ENCODE results near the gene PLA2G12B.
"Not testable (repeated sequence)": the region's sequence is repeated elsewhere in the genome, so short reads cannot be mapped to it uniquely, and the experiment has no call there.

The PLA2G12B gene

DNA sequence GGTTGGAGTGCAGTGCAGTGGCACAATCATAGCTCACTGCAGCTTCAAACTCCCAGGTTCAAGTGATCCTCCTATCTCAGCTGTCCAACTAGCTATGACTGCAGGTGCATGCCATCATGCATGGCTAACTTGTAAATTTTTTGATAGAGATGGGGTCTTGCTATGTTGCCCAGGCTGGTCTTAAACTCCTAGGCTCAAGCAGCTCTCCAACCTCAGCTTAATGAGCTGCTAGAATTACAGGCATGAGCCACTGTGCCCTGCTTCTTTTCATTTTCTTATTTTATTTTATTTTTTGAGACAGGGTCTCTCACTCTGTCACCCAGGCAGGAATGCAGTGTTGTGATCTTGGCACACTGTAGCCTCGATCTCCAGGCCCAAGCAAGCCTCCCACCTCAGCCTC is 7.6 kb downstream of the PLA2G12B start:
- H3K4me3 ChIP-seq (ENCODE audit: low read depth in 1 of 5, low read length in 5 of 5): no peak overlapping the region
- H3K27ac ChIP-seq (ENCODE audit: low read depth, low read length): no peak overlapping the region
- H3K9ac ChIP-seq (ENCODE audit: low read length in 5 of 5): no peak overlapping the region
- H3K36me3 ChIP-seq (ENCODE audit: control insufficient read depth in 5 of 5, insufficient read depth in 5 of 5, low read length in 5 of 5): no peaks in the 10 kb centered on the region
- H3K9me3 ChIP-seq (ENCODE audit: control insufficient read depth in 5 of 5, low read length in 5 of 5): no peaks in the 10 kb centered on the region
- H3K4me1 ChIP-seq (ENCODE audit: control insufficient read depth in 5 of 5, insufficient read depth in 5 of 5, low read length in 5 of 5): no peaks in the 10 kb centered on the region
- H3K27me3 ChIP-seq (ENCODE audit: control insufficient read depth in 5 of 5, insufficient read depth in 4 of 5, low read length in 5 of 5): peaks cover 0 to 4% (median 2%) of the 10 kb centered on the region in 5 donors

DNA sequence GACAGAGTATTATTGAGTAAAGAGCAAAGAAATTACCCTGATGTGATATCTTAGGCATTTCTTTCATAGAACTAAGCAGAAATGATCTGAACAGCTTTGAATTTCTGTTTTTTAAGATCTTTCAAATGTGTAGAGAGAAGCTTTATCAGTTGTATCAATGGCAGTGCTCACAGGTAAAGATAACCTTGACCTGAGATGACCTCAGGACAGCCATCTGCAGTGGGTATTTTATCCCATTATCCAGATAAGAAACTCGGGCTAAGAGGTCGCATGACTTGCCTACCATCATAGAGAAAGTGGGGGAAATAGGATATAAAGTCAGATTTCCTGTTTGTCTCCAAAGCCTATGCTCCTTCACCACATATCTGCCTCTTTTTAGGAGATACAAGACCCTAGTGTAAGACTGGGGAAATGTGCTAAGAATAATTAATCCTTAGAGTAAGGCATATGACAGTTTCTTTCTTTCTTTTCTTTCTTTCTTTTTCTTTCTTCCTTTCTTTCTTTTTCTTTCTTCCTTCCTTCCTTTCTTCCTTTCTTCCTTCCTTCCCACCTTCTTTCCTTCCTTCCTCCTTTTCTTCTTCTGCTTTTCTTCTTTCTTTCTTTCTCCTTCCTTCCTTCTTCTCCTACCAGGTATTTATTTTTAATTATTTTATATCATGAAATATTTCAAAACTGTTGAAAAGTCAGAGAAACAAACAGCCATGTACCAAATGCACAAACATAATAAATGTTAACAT is 10.9 kb downstream of the PLA2G12B start:
- no peaks in the 10 kb centered on the region for H3K9me3 ChIP-seq (ENCODE audit: control insufficient read depth in 5 of 5, low read length in 5 of 5)
- H3K9ac ChIP-seq (ENCODE audit: low read length in 5 of 5): no peak overlapping the region
- peaks cover 0 to 4% (median 0%) of the 10 kb centered on the region in 5 donors for H3K27me3 ChIP-seq (ENCODE audit: control insufficient read depth in 5 of 5, insufficient read depth in 4 of 5, low read length in 5 of 5)
- H3K36me3 ChIP-seq (ENCODE audit: control insufficient read depth in 5 of 5, insufficient read depth in 5 of 5, low read length in 5 of 5): no peaks in the 10 kb centered on the region
- H3K27ac ChIP-seq (ENCODE audit: low read depth, low read length): no peak overlapping the region
- no peaks in the 10 kb centered on the region for H3K4me1 ChIP-seq (ENCODE audit: control insufficient read depth in 5 of 5, insufficient read depth in 5 of 5, low read length in 5 of 5)
- H3K4me3 ChIP-seq (ENCODE audit: low read depth in 1 of 5, low read length in 5 of 5): no peak overlapping the region

DNA sequence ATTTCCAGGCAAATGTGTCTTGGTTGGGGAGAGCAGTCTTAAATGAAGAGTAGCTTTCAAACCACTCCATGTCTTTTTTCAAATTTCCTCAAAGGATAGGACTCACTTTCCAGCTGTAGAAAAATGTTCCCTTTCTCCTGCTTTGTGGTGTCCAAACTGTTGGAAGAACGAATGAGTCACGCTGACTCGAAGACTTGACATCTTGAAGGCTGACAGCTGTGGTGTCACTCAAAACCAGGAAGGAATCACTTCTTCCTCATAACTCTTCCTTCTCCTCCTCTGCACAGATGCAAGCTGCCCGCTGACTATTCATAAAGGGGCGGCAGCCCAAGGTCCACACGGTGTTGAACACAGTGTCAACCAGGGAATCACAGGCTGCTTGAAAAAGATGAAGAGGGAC is 19.2 kb downstream of the PLA2G12B start:
- H3K36me3 ChIP-seq (ENCODE audit: control insufficient read depth in 5 of 5, insufficient read depth in 5 of 5, low read length in 5 of 5): no peaks in the 10 kb centered on the region
- no peak overlapping the region for H3K9ac ChIP-seq (ENCODE audit: low read length in 5 of 5)
- H3K4me3 ChIP-seq (ENCODE audit: low read depth in 1 of 5, low read length in 5 of 5): no peak overlapping the region
- no peaks in the 10 kb centered on the region for H3K9me3 ChIP-seq (ENCODE audit: control insufficient read depth in 5 of 5, low read length in 5 of 5)
- no peaks in the 10 kb centered on the region for H3K27me3 ChIP-seq (ENCODE audit: control insufficient read depth in 5 of 5, insufficient read depth in 4 of 5, low read length in 5 of 5)
- H3K4me1 ChIP-seq (ENCODE audit: control insufficient read depth in 5 of 5, insufficient read depth in 5 of 5, low read length in 5 of 5): no peaks in the 10 kb centered on the region
- H3K27ac ChIP-seq (ENCODE audit: low read depth, low read length): no peak overlapping the region

DNA sequence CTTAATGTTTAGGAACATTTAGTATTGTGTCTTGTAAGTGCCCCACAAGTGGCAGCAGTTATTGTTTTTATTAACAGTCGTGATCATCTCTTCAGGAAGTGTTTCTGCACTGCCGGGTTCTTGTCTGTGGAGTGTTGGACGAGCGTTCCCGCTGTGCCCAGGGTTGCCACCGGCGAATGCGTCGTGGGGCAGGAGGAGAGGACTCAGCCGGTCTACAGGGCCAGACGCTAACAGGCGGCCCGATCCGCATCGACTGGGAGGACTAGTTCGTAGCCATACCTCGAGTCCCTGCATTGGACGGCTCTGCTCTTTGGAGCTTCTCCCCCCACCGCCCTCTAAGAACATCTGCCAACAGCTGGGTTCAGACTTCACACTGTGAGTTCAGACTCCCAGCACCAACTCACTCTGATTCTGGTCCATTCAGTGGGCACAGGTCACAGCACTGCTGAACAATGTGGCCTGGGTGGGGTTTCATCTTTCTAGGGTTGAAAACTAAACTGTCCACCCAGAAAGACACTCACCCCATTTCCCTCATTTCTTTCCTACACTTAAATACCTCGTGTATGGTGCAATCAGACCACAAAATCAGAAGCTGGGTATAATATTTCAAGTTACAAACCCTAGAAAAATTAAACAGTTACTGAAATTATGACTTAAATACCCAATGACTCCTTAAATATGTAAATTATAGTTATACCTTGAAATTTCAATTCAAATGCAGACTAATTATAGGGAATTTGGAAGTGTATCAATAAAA is 22.2 kb downstream of the PLA2G12B start:
- no peaks in the 10 kb centered on the region for H3K27me3 ChIP-seq (ENCODE audit: control insufficient read depth in 5 of 5, insufficient read depth in 4 of 5, low read length in 5 of 5)
- H3K9ac ChIP-seq (ENCODE audit: low read length in 5 of 5): no peak overlapping the region
- H3K4me1 ChIP-seq (ENCODE audit: control insufficient read depth in 5 of 5, insufficient read depth in 5 of 5, low read length in 5 of 5): no peaks in the 10 kb centered on the region
- H3K9me3 ChIP-seq (ENCODE audit: control insufficient read depth in 5 of 5, low read length in 5 of 5): no peaks in the 10 kb centered on the region
- no peaks in the 10 kb centered on the region for H3K36me3 ChIP-seq (ENCODE audit: control insufficient read depth in 5 of 5, insufficient read depth in 5 of 5, low read length in 5 of 5)
- no peak overlapping the region for H3K4me3 ChIP-seq (ENCODE audit: low read depth in 1 of 5, low read length in 5 of 5)
- no peak overlapping the region for H3K27ac ChIP-seq (ENCODE audit: low read depth, low read length)

GRCh38 chr10:72930276-72930675 is 24.3 kb downstream of the PLA2G12B start:
- H3K27me3 ChIP-seq (ENCODE audit: control insufficient read depth in 5 of 5, insufficient read depth in 4 of 5, low read length in 5 of 5): no peaks in the 10 kb centered on the region
- H3K9me3 ChIP-seq (ENCODE audit: control insufficient read depth in 5 of 5, low read length in 5 of 5): no peaks in the 10 kb centered on the region
- no peaks in the 10 kb centered on the region for H3K36me3 ChIP-seq (ENCODE audit: control insufficient read depth in 5 of 5, insufficient read depth in 5 of 5, low read length in 5 of 5)
- no peak overlapping the region for H3K27ac ChIP-seq (ENCODE audit: low read depth, low read length)
- H3K4me3 ChIP-seq (ENCODE audit: low read depth in 1 of 5, low read length in 5 of 5): no peak overlapping the region
- no peaks in the 10 kb centered on the region for H3K4me1 ChIP-seq (ENCODE audit: control insufficient read depth in 5 of 5, insufficient read depth in 5 of 5, low read length in 5 of 5)
- H3K9ac ChIP-seq (ENCODE audit: low read length in 5 of 5): no peak overlapping the region

DNA sequence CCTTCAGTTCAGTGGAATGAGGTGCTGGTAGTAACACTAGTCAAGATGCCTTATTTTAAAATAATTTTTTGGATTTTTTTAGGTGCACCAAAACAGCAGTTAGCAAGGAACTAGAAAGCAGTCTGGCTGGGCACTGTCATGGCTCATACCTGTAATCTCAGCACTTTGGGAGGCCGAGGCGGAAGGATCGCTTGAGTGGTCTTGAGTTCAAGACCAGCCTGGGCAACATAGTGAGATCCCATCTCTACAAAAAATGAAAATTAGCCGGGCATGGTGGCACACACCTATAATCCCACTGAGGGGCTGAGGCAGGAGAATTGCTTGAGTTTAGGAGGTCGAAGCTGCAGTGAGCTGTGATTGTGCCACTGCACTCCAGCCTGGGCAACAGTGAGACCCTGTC is 25.8 kb downstream of the PLA2G12B start:
- Histone ChIP-seq H3K9ac (ENCODE audit: low read length in 5 of 5) (no peak overlapping the region), H3K27me3 (ENCODE audit: control insufficient read depth in 5 of 5, insufficient read depth in 4 of 5, low read length in 5 of 5) (no peaks in the 10 kb centered on the region), H3K27ac (ENCODE audit: low read depth, low read length) (no peak overlapping the region), H3K4me1 (ENCODE audit: control insufficient read depth in 5 of 5, insufficient read depth in 5 of 5, low read length in 5 of 5) (no peaks in the 10 kb centered on the region), H3K4me3 (ENCODE audit: low read depth in 1 of 5, low read length in 5 of 5) (no peak overlapping the region), H3K9me3 (ENCODE audit: control insufficient read depth in 5 of 5, low read length in 5 of 5) (no peaks in the 10 kb centered on the region), H3K36me3 (ENCODE audit: control insufficient read depth in 5 of 5, insufficient read depth in 5 of 5, low read length in 5 of 5) (no peaks in the 10 kb centered on the region)

GRCh38 chr10:72927485-72927884 is 27.1 kb downstream of the PLA2G12B start:
- H3K9me3 ChIP-seq (ENCODE audit: control insufficient read depth in 5 of 5, low read length in 5 of 5): peaks cover 0 to 2% (median 0%) of the 10 kb centered on the region in 5 donors
- no peak overlapping the region for H3K27ac ChIP-seq (ENCODE audit: low read depth, low read length)
- peaks cover 0 to 6% (median 0%) of the 10 kb centered on the region in 5 donors for H3K27me3 ChIP-seq (ENCODE audit: control insufficient read depth in 5 of 5, insufficient read depth in 4 of 5, low read length in 5 of 5)
- no peaks in the 10 kb centered on the region for H3K4me1 ChIP-seq (ENCODE audit: control insufficient read depth in 5 of 5, insufficient read depth in 5 of 5, low read length in 5 of 5)
- no peak overlapping the region for H3K9ac ChIP-seq (ENCODE audit: low read length in 5 of 5)
- H3K36me3 ChIP-seq (ENCODE audit: control insufficient read depth in 5 of 5, insufficient read depth in 5 of 5, low read length in 5 of 5): no peaks in the 10 kb centered on the region
- H3K4me3 ChIP-seq (ENCODE audit: low read depth in 1 of 5, low read length in 5 of 5): no peak overlapping the region

GRCh38 chr10:72925951-72926465 is 28.6 kb downstream of the PLA2G12B start:
- peaks cover 0 to 6% (median 0%) of the 10 kb centered on the region in 5 donors for H3K27me3 ChIP-seq (ENCODE audit: control insufficient read depth in 5 of 5, insufficient read depth in 4 of 5, low read length in 5 of 5)
- H3K9ac ChIP-seq (ENCODE audit: low read length in 5 of 5): no peak overlapping the region
- H3K4me3 ChIP-seq (ENCODE audit: low read depth in 1 of 5, low read length in 5 of 5): no peak overlapping the region
- H3K4me1 ChIP-seq (ENCODE audit: control insufficient read depth in 5 of 5, insufficient read depth in 5 of 5, low read length in 5 of 5): no peaks in the 10 kb centered on the region
- peaks cover 0 to 4% (median 0%) of the 10 kb centered on the region in 5 donors for H3K9me3 ChIP-seq (ENCODE audit: control insufficient read depth in 5 of 5, low read length in 5 of 5)
- no peaks in the 10 kb centered on the region for H3K36me3 ChIP-seq (ENCODE audit: control insufficient read depth in 5 of 5, insufficient read depth in 5 of 5, low read length in 5 of 5)
- H3K27ac ChIP-seq (ENCODE audit: low read depth, low read length): no peak overlapping the region

DNA sequence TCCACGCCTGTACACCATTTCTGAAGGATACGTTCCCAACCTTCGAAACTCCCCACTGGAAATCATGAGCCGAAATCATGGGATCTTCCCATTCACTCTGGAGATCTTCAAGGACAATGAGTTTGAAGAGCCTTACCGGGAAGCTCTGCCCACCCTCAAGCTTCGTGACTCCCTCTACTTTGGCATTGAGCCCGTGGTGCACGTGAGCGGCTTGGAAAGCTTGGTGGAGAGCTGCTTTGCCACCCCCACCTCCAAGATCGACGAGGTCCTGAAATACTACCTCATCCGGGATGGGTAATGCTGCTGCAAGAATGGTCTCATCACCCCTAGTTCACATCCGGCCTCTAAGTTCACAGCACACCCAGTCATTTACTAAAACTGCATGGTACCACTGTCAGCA is 30.3 kb downstream of the PLA2G12B start:
- H3K9me3 ChIP-seq (ENCODE audit: control insufficient read depth in 5 of 5, low read length in 5 of 5): peaks cover 0 to 4% (median 0%) of the 10 kb centered on the region in 5 donors
- no peaks in the 10 kb centered on the region for H3K4me1 ChIP-seq (ENCODE audit: control insufficient read depth in 5 of 5, insufficient read depth in 5 of 5, low read length in 5 of 5)

DNA sequence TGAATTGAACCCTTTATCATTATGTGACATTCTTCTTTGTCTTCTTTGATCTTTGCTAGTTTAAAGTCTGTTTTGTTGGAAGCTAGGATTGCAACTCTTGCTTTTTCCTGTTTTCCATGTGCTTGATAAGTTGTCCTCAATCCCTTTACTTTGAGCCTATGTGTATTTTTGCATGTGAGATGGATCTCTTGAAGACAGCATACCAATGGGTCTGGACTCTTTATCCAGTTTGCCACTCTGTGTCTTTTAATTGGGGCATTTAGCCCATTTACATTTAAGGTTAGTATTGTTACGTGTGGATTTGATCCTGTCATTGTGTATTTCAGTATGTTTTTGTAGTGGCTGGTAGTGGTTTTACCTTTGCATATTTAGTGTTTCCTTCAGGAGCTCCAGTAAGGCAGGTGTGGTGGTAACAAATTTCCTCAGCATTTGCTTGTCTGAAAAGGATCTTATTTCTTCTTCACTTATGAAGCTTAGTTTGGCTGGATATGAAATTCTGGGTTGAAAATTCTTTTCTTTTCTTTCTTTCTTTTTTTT is 33.4 kb downstream of the PLA2G12B start:
- not testable (repeated sequence) for H3K27me3 ChIP-seq (ENCODE audit: control insufficient read depth in 5 of 5, insufficient read depth in 4 of 5, low read length in 5 of 5); H3K9me3 ChIP-seq (ENCODE audit: control insufficient read depth in 5 of 5, low read length in 5 of 5); H3K4me3 ChIP-seq (ENCODE audit: low read depth in 1 of 5, low read length in 5 of 5); H3K36me3 ChIP-seq (ENCODE audit: control insufficient read depth in 5 of 5, insufficient read depth in 5 of 5, low read length in 5 of 5); H3K9ac ChIP-seq (ENCODE audit: low read length in 5 of 5); H3K27ac ChIP-seq (ENCODE audit: low read depth, low read length); H3K4me1 ChIP-seq (ENCODE audit: control insufficient read depth in 5 of 5, insufficient read depth in 5 of 5, low read length in 5 of 5)

More for the DNA sequence above, 30.3 kb downstream of the PLA2G12B start:
- Histone ChIP-seq H3K4me3 (ENCODE audit: low read depth in 1 of 5, low read length in 5 of 5) (no peak overlapping the region), H3K36me3 (ENCODE audit: control insufficient read depth in 5 of 5, insufficient read depth in 5 of 5, low read length in 5 of 5) (no peaks in the 10 kb centered on the region), H3K9ac (ENCODE audit: low read length in 5 of 5) (no peak overlapping the region), H3K27me3 (ENCODE audit: control insufficient read depth in 5 of 5, insufficient read depth in 4 of 5, low read length in 5 of 5) (peaks cover 0 to 6% (median 0%) of the 10 kb centered on the region in 5 donors), H3K27ac (ENCODE audit: low read depth, low read length) (no peak overlapping the region)

All from subcutaneous abdominal adipose tissue (tissue), 5 donors.